Activated naive CD8-positive, alpha-beta T cell treated with anti-CD3 and anti-CD28 coated beads for 36 hours (primary cell): ENCODE data around the gene GLB1L3. TPM values are rescaled to one million over a fixed set of nuclear protein-coding genes. Genes with fewer than 3 reads are reported as not detected.
"Not testable (repeated sequence)": the region's sequence is repeated elsewhere in the genome, so short reads cannot be mapped to it uniquely, and the experiment has no call there.

Experiments used
- DNase-seq: peaks from one replicate; pipeline ENCODE4 v3.0.0; 2021
- H3K27ac Mint-ChIP-seq: one replicate; pipeline ENCODE4 v1.8.0; 2022; ENCODE audit warnings: mild to moderate bottlenecking, moderate library complexity, mixed read lengths
- H3K27me3 Mint-ChIP-seq: one replicate; pipeline ENCODE4 v1.8.0; 2022; ENCODE audit warnings: mild to moderate bottlenecking, mixed read lengths
- H3K36me3 Mint-ChIP-seq: one replicate; pipeline ENCODE4 v1.8.0; 2021; ENCODE audit warnings: mild to moderate bottlenecking, mixed read lengths
- H3K4me1 Mint-ChIP-seq: one replicate; pipeline ENCODE4 v1.8.0; 2021; ENCODE audit warnings: mixed read lengths
- H3K4me3 Mint-ChIP-seq: one replicate; pipeline ENCODE4 v1.8.0; 2022; ENCODE audit warnings: mild to moderate bottlenecking, moderate library complexity, mixed read lengths
- H3K9me3 Mint-ChIP-seq: one replicate; pipeline ENCODE4 v1.8.0; 2022; ENCODE audit warnings: mixed read lengths
- total RNA-seq, 2 experiments: library from RNA; stranded (reverse); gene quantifications; one replicate each; pipeline ENCODE4 v1.2.3, GENCODE V29; 2021

Gene GLB1L3
- total RNA-seq, 2 experiments from 2014 or later = 9.8 to 10.9 TPM

GRCh38 chr11:134294664-134295063 is 18.5 kb downstream of the GLB1L3 start:
- H3K27ac Mint-ChIP-seq = no peak overlapping the region
- no peak overlapping the region for H3K4me3 Mint-ChIP-seq
- no peaks in the 10 kb centered on the region for H3K27me3 Mint-ChIP-seq
- H3K4me1 Mint-ChIP-seq = no peaks in the 10 kb centered on the region
- no peaks in the 10 kb centered on the region for H3K9me3 Mint-ChIP-seq
- peaks cover 10% of the 10 kb centered on the region for H3K36me3 Mint-ChIP-seq
- DNase-seq = no peak

GRCh38 chr11:134312223-134312622 is 36.0 kb downstream of the GLB1L3 start:
- DNase-seq = no peak
- H3K9me3 Mint-ChIP-seq = peaks cover 6% of the 10 kb centered on the region
- H3K36me3 Mint-ChIP-seq = peaks cover 18% of the 10 kb centered on the region
- no peaks in the 10 kb centered on the region for H3K4me1 Mint-ChIP-seq
- no peak overlapping the region for H3K4me3 Mint-ChIP-seq
- H3K27ac Mint-ChIP-seq = no peak overlapping the region
- H3K27me3 Mint-ChIP-seq = no peaks in the 10 kb centered on the region

GRCh38 chr11:134312807-134313206 is 36.6 kb downstream of the GLB1L3 start:
- DNase-seq = no peak
- no peaks in the 10 kb centered on the region for H3K4me1 Mint-ChIP-seq
- H3K4me3 Mint-ChIP-seq = no peak overlapping the region
- H3K27me3 Mint-ChIP-seq = no peaks in the 10 kb centered on the region
- H3K9me3 Mint-ChIP-seq = peaks cover 9% of the 10 kb centered on the region
- H3K27ac Mint-ChIP-seq = no peak overlapping the region
- H3K36me3 Mint-ChIP-seq = peaks cover 15% of the 10 kb centered on the region

GRCh38 chr11:134313379-134313778 is 37.2 kb downstream of the GLB1L3 start:
- no peak for DNase-seq
- Mint-ChIP-seq H3K27ac (no peak overlapping the region), H3K4me1 (no peaks in the 10 kb centered on the region), H3K9me3 (peaks cover 12% of the 10 kb centered on the region), H3K27me3 (no peaks in the 10 kb centered on the region), H3K36me3 (peaks cover 19% of the 10 kb centered on the region), H3K4me3 (no peak overlapping the region)

GRCh38 chr11:134313821-134314607 is 37.8 kb downstream of the GLB1L3 start:
- Mint-ChIP-seq H3K9me3 (peaks cover 12% of the 10 kb centered on the region), H3K27me3 (no peaks in the 10 kb centered on the region), H3K36me3 (peaks cover 22% of the 10 kb centered on the region), H3K4me1 (no peaks in the 10 kb centered on the region), H3K4me3 (no peak overlapping the region), H3K27ac (no peak overlapping the region)
- no peak for DNase-seq

- H3K4me3 Mint-ChIP-seq = no peak overlapping the region
- H3K27ac Mint-ChIP-seq = no peak overlapping the region
- DNase-seq = no peak
- no peaks in the 10 kb centered on the region for H3K27me3 Mint-ChIP-seq
- H3K36me3 Mint-ChIP-seq = peaks cover 45% of the 10 kb centered on the region
- peaks cover 27% of the 10 kb centered on the region for H3K9me3 Mint-ChIP-seq
- no peaks in the 10 kb centered on the region for H3K4me1 Mint-ChIP-seq
Observed at GRCh38 chr11:134317103-134317502, 40.9 kb downstream of the GLB1L3 start.

GRCh38 chr11:134321373-134321772 is 45.2 kb downstream of the GLB1L3 start:
- not testable (repeated sequence) for H3K27ac Mint-ChIP-seq, H3K27me3 Mint-ChIP-seq, H3K4me1 Mint-ChIP-seq, DNase-seq, H3K4me3 Mint-ChIP-seq
- H3K9me3 Mint-ChIP-seq = peaks cover 29% of the 10 kb centered on the region
- peaks cover 45% of the 10 kb centered on the region for H3K36me3 Mint-ChIP-seq

GRCh38 chr11:134322553-134322952 is 46.4 kb downstream of the GLB1L3 start:
- H3K27ac Mint-ChIP-seq = no peak overlapping the region
- DNase-seq = no peak
- H3K9me3 Mint-ChIP-seq = peaks cover 20% of the 10 kb centered on the region
- peaks cover 37% of the 10 kb centered on the region for H3K36me3 Mint-ChIP-seq
- no peaks in the 10 kb centered on the region for H3K4me1 Mint-ChIP-seq
- H3K27me3 Mint-ChIP-seq = no peaks in the 10 kb centered on the region
- no peak overlapping the region for H3K4me3 Mint-ChIP-seq

GRCh38 chr11:134328433-134328832 is 52.3 kb downstream of the GLB1L3 start:
- no peaks in the 10 kb centered on the region for H3K36me3 Mint-ChIP-seq
- H3K4me1 Mint-ChIP-seq = peaks cover 14% of the 10 kb centered on the region
- no peak overlapping the region for H3K4me3 Mint-ChIP-seq
- no peak for DNase-seq
- peaks cover 25% of the 10 kb centered on the region for H3K27me3 Mint-ChIP-seq
- H3K9me3 Mint-ChIP-seq = no peaks in the 10 kb centered on the region
- no peak overlapping the region for H3K27ac Mint-ChIP-seq

GRCh38 chr11:134330611-134331353 is 54.6 kb downstream of the GLB1L3 start:
- Mint-ChIP-seq H3K9me3 (no peaks in the 10 kb centered on the region), H3K27me3 (peaks cover 37% of the 10 kb centered on the region), H3K27ac (no peak overlapping the region), H3K4me1 (peaks cover 16% of the 10 kb centered on the region), H3K36me3 (no peaks in the 10 kb centered on the region), H3K4me3 (peak overlapping the region; percentile 83)
- no peak for DNase-seq

GRCh38 chr11:134331354-134332188 is 55.4 kb downstream of the GLB1L3 start, which contains the start of gene GLB1L2:
Gene GLB1L2 (plus strand): TSS chr11:134331988. CDS start chr11:134332062, 74 bp downstream.
- H3K36me3 Mint-ChIP-seq = no peaks in the 10 kb centered on the region
- H3K27ac Mint-ChIP-seq = peak within 1 kb of the TSS; percentile 22
- H3K9me3 Mint-ChIP-seq = no peaks in the 10 kb centered on the region
- H3K4me1 Mint-ChIP-seq = peaks cover 16% of the 10 kb centered on the region
- H3K4me3 Mint-ChIP-seq = peak within 1 kb of the TSS; percentile 83
- peaks cover 37% of the 10 kb centered on the region for H3K27me3 Mint-ChIP-seq
- peak; percentile 87 for DNase-seq

GRCh38 chr11:134332189-134332631 is 56.0 kb downstream of the GLB1L3 start:
- Mint-ChIP-seq H3K36me3 (no peaks in the 10 kb centered on the region), H3K27ac (no peak overlapping the region), H3K4me1 (peaks cover 16% of the 10 kb centered on the region), H3K4me3 (peak overlapping the region; percentile 69), H3K9me3 (no peaks in the 10 kb centered on the region), H3K27me3 (peaks cover 37% of the 10 kb centered on the region)
- DNase-seq = peak; percentile 46

GRCh38 chr11:134332782-134333181 is 56.6 kb downstream of the GLB1L3 start:
- no peaks in the 10 kb centered on the region for H3K9me3 Mint-ChIP-seq
- peak overlapping the region; percentile 69 for H3K4me3 Mint-ChIP-seq
- no peaks in the 10 kb centered on the region for H3K36me3 Mint-ChIP-seq
- no peak overlapping the region for H3K27ac Mint-ChIP-seq
- no peak for DNase-seq
- H3K4me1 Mint-ChIP-seq = peaks cover 16% of the 10 kb centered on the region
- H3K27me3 Mint-ChIP-seq = peaks cover 37% of the 10 kb centered on the region

GRCh38 chr11:134333312-134333711 is 57.1 kb downstream of the GLB1L3 start:
- Mint-ChIP-seq H3K27me3 (peaks cover 37% of the 10 kb centered on the region), H3K36me3 (no peaks in the 10 kb centered on the region), H3K4me1 (peaks cover 16% of the 10 kb centered on the region), H3K9me3 (no peaks in the 10 kb centered on the region), H3K4me3 (no peak overlapping the region), H3K27ac (no peak overlapping the region)
- no peak for DNase-seq

- Mint-ChIP-seq H3K27me3 (peaks cover 37% of the 10 kb centered on the region), H3K27ac (no peak overlapping the region), H3K9me3 (no peaks in the 10 kb centered on the region), H3K36me3 (no peaks in the 10 kb centered on the region), H3K4me1 (peaks cover 16% of the 10 kb centered on the region), H3K4me3 (no peak overlapping the region)
- DNase-seq = no peak
Observed at GRCh38 chr11:134333946-134334345, 57.8 kb downstream of the GLB1L3 start.
